Neural progenitor cell (in vitro differentiated cells): ENCODE results near the gene NEURL1B. TPM values are rescaled to one million over a fixed set of nuclear protein-coding genes. Genes with fewer than 3 reads are reported as not detected.

Experiments
- DNase-seq: peaks from one replicate; pipeline ENCODE4 v3.0.0-alpha.2; 2016; ENCODE audit warnings: low spot score
- H2AFZ ChIP-seq: fragments of 200-600 bp; sonication (generic); replicated peaks from 2 replicates; pipeline ENCODE4 v1.6.1; 2016; ENCODE audit warnings: antibody characterized with exemption
- H3F3A ChIP-seq: fragments of 200-600 bp; sonication (generic); 2 replicates; pipeline ENCODE4 v1.6.1; 2016; ENCODE audit warnings: antibody characterized with exemption, low read depth
- H3K27ac ChIP-seq: fragments of 200-600 bp; sonication (generic); 2 replicates; pipeline ENCODE4 v1.5.1; 2016; ENCODE audit warnings: mild to moderate bottlenecking
- H3K27me3 ChIP-seq: fragments of 200-600 bp; sonication (generic); 2 replicates; pipeline ENCODE4 v1.6.1; 2016; ENCODE audit warnings: mild to moderate bottlenecking, moderate library complexity
- H3K36me3 ChIP-seq: fragments of 200-600 bp; sonication (generic); 2 replicates; pipeline ENCODE4 v1.5.1; 2016
- H3K4me1 ChIP-seq: fragments of 200-600 bp; sonication (generic); 2 replicates; pipeline ENCODE4 v1.6.1; 2016; ENCODE audit warnings: mixed run types
- H3K4me2 ChIP-seq: fragments of 200-600 bp; sonication (generic); 2 replicates; pipeline ENCODE4 v1.6.1; 2016
- H3K4me3 ChIP-seq: fragments of 200-600 bp; sonication (generic); 2 replicates; pipeline ENCODE4 v1.5.1; 2016
- H3K79me2 ChIP-seq: fragments of 200-600 bp; sonication (generic); 2 replicates; pipeline ENCODE4 v1.6.1; 2016; ENCODE audit warnings: low read depth
- H3K9ac ChIP-seq: fragments of 200-600 bp; sonication (generic); 2 replicates; pipeline ENCODE4 v1.6.1; 2016
- H3K9me3 ChIP-seq: fragments of 200-600 bp; sonication (generic); 2 replicates; pipeline ENCODE4 v1.5.1; 2016; ENCODE audit warnings: low read depth
- H4K20me1 ChIP-seq: fragments of 200-600 bp; sonication (generic); 2 replicates; pipeline ENCODE4 v1.6.1; 2016; ENCODE audit warnings: low read depth
- H3K27ac Mint-ChIP-seq: 3 replicates; pipeline ENCODE4 v1.8.0; 2021; ENCODE audit warnings: mixed read lengths
- H3K27me3 Mint-ChIP-seq: 2 replicates; pipeline ENCODE4 v1.8.0; 2022; ENCODE audit warnings: low read depth, mild to moderate bottlenecking, inconsistent platforms, moderate library complexity, mixed read lengths; ENCODE audit not compliant: insufficient read depth
- H3K36me3 Mint-ChIP-seq: 3 replicates; pipeline ENCODE4 v1.8.0; 2021; ENCODE audit warnings: mixed read lengths
- H3K4me1 Mint-ChIP-seq: 3 replicates; pipeline ENCODE4 v1.8.0; 2021; ENCODE audit warnings: mixed read lengths
- H3K4me3 Mint-ChIP-seq: 3 replicates; pipeline ENCODE4 v1.8.0; 2021; ENCODE audit warnings: mild to moderate bottlenecking, moderate library complexity, mixed read lengths
- H3K9me3 Mint-ChIP-seq: 3 replicates; pipeline ENCODE4 v1.8.0; 2020; ENCODE audit warnings: mixed read lengths
- EZH2 ChIP-seq: fragments of 200-600 bp; sonication (generic); IDR thresholded peaks from 2 replicates; pipeline ENCODE4 v1.6.1; 2017; ENCODE audit warnings: antibody characterized with exemption, mild to moderate bottlenecking, moderate library complexity
- EZH2phosphoT487 ChIP-seq: fragments of 200-600 bp; sonication (generic); IDR thresholded peaks from 2 replicates; pipeline ENCODE4 v1.6.1; 2017; ENCODE audit warnings: antibody characterized with exemption
- total RNA-seq: library from RNA; depleted of rRNA; stranded (reverse); fragments of >200 nt; gene quantifications from 2 replicates; pipeline ENCODE4 v1.2.3, GENCODE V29; 2015; ENCODE audit warnings: low replicate concordance
- TF ChIP-seq, protein P1 (sequence below): fragments of 200-600 bp; sonication (generic); IDR thresholded peaks from 2 replicates; pipeline ENCODE4 v1.5.1; 2017; ENCODE audit warnings: antibody characterized with exemption, mild to moderate bottlenecking

The NEURL1B gene
- total RNA-seq, 1 donor from 2014 or later = 12.1 TPM

DNA sequence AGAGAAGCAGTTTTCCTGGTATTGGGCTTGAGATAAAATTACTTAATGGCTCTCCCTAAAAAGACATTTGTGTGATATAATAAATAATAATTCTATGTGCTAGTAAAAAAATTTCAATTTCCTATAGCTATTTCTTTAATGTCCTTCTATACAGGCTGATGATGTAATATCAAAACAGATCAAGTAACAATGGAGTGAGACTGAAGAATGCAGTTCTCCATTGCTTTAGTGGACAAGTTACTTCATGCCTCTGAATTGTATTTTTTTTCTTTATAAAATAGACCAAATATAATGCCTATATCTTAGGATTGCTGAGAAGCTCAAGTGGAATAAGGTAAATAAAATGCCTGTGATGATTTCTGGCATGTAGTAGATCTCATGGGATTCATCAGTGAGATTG is 35.6 kb upstream of the NEURL1B start:
- TF ChIP-seq EZH2 = no peak
- TF ChIP-seq, protein P1, sequence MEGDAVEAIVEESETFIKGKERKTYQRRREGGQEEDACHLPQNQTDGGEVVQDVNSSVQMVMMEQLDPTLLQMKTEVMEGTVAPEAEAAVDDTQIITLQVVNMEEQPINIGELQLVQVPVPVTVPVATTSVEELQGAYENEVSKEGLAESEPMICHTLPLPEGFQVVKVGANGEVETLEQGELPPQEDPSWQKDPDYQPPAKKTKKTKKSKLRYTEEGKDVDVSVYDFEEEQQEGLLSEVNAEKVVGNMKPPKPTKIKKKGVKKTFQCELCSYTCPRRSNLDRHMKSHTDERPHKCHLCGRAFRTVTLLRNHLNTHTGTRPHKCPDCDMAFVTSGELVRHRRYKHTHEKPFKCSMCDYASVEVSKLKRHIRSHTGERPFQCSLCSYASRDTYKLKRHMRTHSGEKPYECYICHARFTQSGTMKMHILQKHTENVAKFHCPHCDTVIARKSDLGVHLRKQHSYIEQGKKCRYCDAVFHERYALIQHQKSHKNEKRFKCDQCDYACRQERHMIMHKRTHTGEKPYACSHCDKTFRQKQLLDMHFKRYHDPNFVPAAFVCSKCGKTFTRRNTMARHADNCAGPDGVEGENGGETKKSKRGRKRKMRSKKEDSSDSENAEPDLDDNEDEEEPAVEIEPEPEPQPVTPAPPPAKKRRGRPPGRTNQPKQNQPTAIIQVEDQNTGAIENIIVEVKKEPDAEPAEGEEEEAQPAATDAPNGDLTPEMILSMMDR = no peak
- no peak for TF ChIP-seq EZH2phosphoT487
- H3K36me3 Mint-ChIP-seq = peaks cover 1% of the 10 kb centered on the region
- H3K79me2 ChIP-seq = no peaks in the 10 kb centered on the region

DNA sequence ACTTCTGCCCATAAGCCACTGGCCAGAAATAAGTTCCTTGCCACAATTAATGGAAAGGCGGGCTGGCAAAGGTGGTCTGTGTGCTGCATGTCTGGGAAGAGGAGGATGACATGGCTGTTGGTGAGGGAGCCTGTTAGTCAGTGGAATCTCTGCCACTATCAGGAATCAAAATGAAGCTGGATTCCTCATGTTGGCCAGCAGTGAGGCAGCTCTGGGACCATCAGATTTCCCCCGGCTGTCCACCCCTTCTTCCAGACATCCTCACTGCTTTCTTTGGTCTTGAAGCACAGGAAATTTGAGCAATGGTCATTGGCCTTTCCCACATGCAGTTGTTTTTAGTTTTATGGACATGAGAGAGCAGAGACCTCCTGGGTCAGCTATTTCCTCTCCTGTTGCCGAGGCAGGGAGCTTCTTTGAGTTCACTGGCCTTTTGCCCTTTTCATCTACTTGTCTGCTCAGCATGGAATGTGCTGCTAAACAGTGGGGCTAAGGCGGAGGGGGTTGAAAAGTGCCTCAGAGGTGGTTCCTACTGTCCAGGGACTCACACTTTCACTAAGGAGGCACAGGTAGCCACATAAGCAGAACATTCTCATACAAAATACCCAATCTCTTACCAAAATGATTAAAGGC is 34.8 kb upstream of the NEURL1B start:
- Histone ChIP-seq H3K9ac (no peak overlapping the region), H3F3A (peaks cover 7% of the 10 kb centered on the region), H3K27me3 (no peaks in the 10 kb centered on the region), H3K27ac (no peak overlapping the region), H3K4me2 (peak overlapping the region; percentile 4), H2AFZ (peak overlapping the region; percentile 19), H3K4me1 (peaks cover 27% of the 10 kb centered on the region), H3K79me2 (no peaks in the 10 kb centered on the region), H3K36me3 (no peaks in the 10 kb centered on the region), H4K20me1 (no peaks in the 10 kb centered on the region), H3K4me3 (no peak overlapping the region), H3K9me3 (no peaks in the 10 kb centered on the region)
- Mint-ChIP-seq H3K36me3 (peaks cover 1% of the 10 kb centered on the region), H3K27ac (peak overlapping the region; percentile 10), H3K4me1 (peaks cover 27% of the 10 kb centered on the region), H3K27me3 (peaks cover 17% of the 10 kb centered on the region), H3K4me3 (no peak overlapping the region), H3K9me3 (peaks cover 10% of the 10 kb centered on the region)
- TF ChIP-seq EZH2phosphoT487 (no peak), EZH2 (no peak)
- TF ChIP-seq, protein P1 = no peak
- DNase-seq = no peak

More for the DNA sequence above, 35.6 kb upstream of the NEURL1B start:
- no peak for DNase-seq
- Histone ChIP-seq H3K4me2 (no peak overlapping the region), H3K9ac (no peak overlapping the region), H4K20me1 (no peaks in the 10 kb centered on the region), H3K4me1 (peaks cover 27% of the 10 kb centered on the region), H3K4me3 (no peak overlapping the region), H2AFZ (no peak overlapping the region), H3K27me3 (no peaks in the 10 kb centered on the region), H3K27ac (no peak overlapping the region), H3F3A (peaks cover 7% of the 10 kb centered on the region), H3K9me3 (no peaks in the 10 kb centered on the region), H3K36me3 (no peaks in the 10 kb centered on the region)
- Mint-ChIP-seq H3K27me3 (peaks cover 16% of the 10 kb centered on the region), H3K4me1 (peaks cover 27% of the 10 kb centered on the region), H3K9me3 (peaks cover 10% of the 10 kb centered on the region), H3K27ac (no peak overlapping the region), H3K4me3 (no peak overlapping the region)

DNA sequence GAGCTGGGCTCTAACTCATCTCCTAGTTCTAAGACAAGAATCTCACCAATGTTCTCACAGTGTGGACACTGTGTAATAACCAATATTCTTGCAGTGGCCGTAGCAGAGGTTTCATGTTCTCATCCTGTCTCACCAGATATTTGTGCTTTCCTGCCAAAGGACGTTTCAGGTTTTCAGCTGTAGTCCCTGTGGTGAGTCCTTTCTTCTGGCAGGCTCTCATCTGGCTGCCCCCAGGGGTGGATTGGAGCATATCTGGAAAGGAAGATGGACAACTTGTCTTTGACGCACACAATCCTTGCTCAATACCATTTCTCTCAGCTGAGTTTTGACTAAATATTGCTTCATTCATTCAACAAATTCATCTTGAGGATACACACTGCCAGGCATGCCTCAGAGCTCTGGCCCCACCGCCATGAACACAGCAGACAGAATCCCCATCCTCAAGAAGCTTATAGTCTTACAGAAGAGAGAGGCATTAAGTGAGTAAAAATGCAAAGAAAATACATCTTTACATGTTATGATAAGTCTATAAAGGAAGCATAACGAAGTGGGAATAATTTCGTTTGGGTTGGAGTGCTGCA is 33.8 kb upstream of the NEURL1B start:
- H3K27ac Mint-ChIP-seq = no peak overlapping the region
- peaks cover 25% of the 10 kb centered on the region for H3K4me1 ChIP-seq
- H3K9ac ChIP-seq = no peak overlapping the region
- peaks cover 19% of the 10 kb centered on the region for H3K4me1 Mint-ChIP-seq
- H3K27ac ChIP-seq = no peak overlapping the region
- no peak overlapping the region for H3K4me3 ChIP-seq
- H3K9me3 ChIP-seq = no peaks in the 10 kb centered on the region
- TF ChIP-seq EZH2phosphoT487 (no peak), EZH2 (no peak)
- TF ChIP-seq, protein P1 = no peak
- peaks cover 7% of the 10 kb centered on the region for H3F3A ChIP-seq
- H2AFZ ChIP-seq = no peak overlapping the region
- no peaks in the 10 kb centered on the region for H3K36me3 ChIP-seq
- no peaks in the 10 kb centered on the region for H3K79me2 ChIP-seq
- peaks cover 10% of the 10 kb centered on the region for H3K9me3 Mint-ChIP-seq
- H3K27me3 Mint-ChIP-seq = peaks cover 17% of the 10 kb centered on the region
- H4K20me1 ChIP-seq = no peaks in the 10 kb centered on the region
- H3K4me2 ChIP-seq = no peak overlapping the region
- peaks cover 1% of the 10 kb centered on the region for H3K36me3 Mint-ChIP-seq
- no peaks in the 10 kb centered on the region for H3K27me3 ChIP-seq
- no peak for DNase-seq
- no peak overlapping the region for H3K4me3 Mint-ChIP-seq
